NCI-H524 treated with DMSO at 0.1 percent for 48 hours (cell line): ENCODE data around the gene NPHS1.

Source experiments
- DNase-seq: peaks from one replicate; lab custom pipeline; 2025; lab: John Stamatoyannopoulos, UW

The NPHS1 gene

DNA sequence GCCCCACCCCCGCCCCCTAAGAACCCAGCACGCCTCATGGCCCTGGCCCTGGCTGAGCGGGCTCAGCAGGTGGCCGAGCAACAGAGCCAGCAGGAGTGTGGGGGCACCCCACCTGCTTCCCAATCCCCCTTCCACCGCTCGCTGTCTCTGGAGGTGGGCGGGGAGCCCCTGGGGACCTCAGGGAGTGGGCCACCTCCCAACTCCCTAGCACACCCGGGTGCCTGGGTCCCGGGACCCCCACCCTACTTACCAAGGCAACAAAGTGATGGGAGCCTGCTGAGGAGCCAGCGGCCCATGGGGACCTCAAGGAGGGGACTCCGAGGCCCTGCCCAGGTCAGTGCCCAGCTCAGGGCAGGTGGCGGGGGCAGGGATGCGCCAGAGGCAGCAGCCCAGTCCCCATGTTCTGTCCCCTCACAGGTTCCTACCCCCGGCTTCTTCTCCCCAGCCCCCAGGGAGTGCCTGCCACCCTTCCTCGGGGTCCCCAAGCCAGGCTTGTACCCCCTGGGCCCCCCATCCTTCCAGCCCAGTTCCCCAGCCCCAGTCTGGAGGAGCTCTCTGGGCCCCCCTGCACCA is 65.0 kb downstream of the NPHS1 start:
- no peak for DNase-seq

DNA sequence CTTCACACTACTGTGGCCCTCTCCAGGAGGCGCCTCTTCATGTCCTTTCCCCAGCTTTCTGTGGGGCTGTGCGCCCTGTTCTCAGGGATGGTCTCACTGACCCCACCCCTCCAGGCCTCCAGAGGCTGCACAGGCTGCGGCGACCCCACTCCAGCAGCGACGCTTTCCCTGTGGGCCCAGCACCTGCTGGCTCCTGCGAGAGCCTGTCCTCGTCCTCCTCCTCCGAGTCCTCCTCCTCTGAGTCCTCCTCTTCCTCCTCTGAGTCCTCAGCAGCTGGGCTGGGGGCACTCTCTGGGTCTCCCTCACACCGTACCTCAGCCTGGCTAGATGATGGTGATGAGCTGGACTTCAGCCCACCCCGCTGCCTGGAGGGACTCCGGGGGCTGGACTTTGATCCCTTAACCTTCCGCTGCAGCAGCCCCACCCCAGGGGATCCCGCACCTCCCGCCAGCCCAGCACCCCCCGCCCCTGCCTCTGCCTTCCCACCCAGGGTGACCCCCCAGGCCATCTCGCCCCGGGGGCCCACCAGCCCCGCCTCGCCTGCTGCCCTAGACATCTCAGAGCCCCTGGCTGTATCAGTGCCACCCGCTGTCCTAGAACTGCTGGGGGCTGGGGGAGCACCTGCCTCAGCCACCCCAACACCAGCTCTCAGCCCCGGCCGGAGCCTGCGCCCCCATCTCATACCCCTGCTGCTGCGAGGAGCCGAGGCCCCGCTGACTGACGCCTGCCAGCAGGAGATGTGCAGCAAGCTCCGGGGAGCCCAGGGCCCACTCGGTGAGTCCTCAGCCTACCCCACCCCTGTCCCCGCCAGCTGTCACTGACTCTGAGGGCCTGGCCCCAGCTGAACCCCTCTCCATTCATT is 65.8 kb downstream of the NPHS1 start:
- DNase-seq, result no peak

DNA sequence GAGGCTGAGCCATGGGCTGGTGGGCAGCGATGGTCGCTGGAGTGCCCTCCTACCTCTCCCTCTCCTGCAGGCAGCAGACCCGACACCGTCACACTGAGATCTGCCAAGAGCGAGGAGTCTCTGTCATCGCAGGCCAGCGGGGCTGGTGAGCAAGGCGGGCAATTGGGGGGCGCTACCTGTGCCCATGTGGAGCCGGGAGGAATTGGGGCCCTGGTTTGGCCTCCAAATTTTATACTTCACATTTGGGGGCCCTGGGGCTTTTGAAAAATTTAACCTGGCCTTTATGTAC is 67.0 kb downstream of the NPHS1 start:
- DNase-seq, result no peak

DNA sequence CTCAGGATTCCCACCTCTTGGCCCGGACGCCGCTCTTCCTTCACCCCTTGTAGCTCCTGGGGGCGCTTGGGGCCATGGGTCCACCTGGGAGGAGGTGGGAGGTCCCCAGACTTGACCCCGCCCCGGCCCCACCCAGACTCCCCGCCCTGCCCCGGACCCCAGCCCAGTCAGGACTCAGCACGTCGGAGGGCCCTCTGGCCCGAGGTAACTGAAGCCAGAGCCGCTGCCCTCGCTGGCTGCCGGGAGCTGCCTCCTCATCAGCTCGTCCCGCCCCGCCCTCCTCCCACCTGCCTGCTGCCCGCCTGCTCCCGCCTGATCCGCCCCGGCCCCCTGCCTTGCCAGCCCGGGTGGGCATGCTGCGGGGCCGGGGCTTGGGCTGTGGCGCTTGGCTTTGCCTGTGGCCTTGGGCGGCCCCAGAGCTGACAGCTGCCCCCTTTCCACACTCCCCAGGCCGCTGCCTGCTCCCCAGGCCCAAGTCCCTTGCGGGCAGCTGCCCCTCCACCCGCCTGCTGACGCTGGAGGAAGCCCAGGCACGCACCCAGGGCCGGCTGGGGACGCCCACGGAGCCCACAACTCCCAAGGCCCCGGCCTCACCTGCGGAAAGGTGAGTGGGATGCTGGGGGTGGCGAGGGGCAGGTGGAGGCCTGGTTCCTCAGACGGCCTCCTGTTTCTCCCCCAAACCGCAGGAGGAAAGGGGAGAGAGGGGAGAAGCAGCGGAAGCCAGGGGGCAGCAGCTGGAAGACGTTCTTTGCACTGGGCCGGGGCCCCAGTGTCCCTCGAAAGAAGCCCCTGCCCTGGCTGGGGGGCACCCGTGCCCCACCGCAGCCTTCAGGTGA is 67.6 kb downstream of the NPHS1 start:
- DNase-seq, result no peak

DNA sequence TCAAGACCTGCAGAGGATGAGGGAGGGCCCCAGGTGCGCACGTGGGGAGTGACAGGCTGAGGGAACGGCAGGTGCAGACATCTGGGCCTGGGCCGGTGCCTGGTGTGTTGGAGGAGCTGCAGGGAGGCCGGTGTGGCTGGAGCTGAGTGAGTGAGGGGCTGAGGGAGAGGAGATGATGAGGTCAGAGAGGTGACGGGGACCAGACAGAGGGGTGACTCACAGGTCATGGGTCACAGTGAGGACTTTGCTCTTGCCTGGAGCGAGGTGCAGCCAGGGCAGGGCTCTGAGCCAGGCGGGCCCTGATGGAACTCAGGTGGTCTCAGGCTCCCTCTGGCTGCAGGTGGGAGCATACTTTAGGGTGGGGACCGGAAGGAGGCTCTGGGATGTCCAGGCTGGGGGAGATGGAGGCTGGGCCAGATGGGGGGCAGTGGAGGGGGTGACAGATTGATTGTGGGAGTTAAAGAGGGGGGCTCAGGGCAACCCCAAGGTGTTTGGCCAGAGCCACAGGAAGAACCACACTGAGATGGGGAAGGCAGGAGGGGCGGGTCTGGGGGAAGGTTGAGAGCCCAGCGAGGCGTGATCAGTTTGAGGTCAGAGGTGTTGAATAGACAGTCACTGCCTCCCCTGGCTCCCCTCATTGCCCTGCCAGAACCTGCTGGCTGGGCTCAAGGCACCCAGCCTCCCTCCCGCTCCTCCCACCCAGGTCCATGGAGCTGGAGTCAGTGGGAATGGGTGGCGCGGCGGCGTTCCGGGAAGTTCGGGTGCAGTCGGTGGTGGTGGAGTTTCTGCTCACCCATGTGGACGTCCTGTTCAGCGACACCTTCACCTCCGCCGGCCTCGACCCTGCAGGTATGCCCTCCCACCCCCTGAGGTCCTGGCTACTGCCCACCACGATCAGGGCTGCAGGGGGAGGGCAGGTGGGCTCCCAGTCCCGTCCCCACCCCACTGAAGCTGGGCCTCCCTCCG is 68.6 kb downstream of the NPHS1 start:
- no peak for DNase-seq

DNA sequence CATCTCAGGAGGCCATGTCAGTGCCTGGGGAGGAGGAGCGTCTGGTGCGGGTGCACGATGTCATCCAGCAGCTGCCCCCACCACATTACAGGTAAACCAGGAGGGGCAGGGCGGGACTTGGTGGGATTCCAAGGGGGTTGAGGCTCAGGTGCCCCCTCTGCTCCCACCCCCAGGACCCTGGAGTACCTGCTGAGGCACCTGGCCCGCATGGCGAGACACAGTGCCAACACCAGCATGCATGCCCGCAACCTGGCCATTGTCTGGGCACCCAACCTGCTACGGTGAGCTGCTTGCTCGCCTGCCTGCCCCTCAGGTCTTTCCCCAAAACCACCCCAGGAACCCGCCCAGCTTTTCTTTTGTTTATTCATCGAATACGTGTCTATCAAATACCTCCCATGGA is 69.7 kb downstream of the NPHS1 start:
- no peak for DNase-seq

DNA sequence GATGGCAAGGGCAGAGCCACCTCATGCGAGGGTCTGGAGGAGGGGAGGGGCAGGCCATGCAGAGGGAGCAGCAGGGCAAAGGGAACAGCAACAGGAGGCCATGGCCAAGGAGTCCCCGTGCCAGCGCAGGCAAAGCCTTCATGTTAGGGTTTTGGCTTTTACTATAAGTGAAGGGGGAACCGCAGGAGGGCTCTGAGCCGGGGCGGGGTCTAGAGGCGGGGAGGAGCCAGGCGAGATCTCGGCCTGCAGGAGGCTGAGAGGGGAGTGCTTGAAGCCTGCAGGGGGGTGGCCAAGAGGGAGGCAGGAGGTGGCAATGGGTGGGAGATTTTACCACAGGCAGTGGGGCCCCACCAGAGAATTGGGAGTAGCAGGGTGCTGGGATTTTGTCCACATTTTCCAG is 70.7 kb downstream of the NPHS1 start:
- no peak for DNase-seq

DNA sequence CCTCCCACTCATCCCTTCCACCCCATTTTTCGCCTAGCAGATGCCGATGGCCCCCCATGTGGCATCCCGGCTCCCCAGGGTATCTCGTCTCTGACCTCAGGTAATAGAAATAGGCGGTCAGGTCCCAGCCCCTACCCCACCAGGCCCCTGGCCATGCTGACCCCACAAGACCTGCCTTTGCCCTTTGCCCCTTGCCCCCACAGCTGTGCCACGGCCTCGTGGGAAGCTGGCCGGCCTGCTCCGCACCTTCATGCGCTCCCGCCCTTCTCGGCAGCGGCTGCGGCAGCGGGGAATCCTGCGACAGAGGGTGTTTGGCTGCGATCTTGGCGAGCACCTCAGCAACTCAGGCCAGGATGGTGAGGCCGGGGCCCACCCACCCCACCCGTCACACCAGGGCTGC is 71.6 kb downstream of the NPHS1 start:
- no peak for DNase-seq

DNA sequence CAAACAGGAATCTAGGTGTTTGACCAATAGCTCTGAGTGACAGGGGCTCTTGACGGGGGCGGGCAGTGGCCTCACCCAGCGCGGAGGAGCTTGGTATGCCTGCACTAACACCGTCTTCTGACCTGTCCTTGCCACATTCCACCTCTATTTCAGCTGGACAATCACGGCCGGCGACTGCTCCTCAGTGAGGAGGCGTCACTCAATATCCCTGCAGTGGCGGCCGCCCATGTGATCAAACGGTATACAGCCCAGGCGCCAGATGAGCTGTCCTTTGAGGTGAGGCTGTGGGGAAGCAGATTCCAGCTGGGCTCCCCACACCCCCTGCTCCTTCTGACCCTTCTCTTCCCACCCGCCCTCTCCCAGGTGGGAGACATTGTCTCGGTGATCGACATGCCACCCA is 72.2 kb downstream of the NPHS1 start:
- no peak for DNase-seq

DNA sequence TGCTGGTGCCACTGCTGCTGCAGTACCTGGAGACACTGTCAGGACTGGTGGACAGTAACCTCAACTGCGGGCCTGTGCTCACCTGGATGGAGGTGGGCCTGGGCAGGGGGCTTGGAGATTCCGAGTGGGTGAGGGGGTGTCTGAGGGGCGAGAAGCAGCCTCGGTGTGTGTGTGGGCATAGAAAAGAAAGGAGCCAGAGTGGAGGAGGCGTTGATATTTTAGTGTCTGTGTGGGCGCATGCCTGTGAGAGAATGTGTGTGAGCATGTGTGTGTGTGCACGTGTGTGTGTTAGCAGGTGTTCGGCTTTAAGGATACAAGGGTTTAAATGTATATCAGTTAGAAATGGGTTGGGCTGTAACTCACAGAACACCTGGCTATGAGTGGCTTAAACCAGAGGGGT is 73.3 kb downstream of the NPHS1 start:
- DNase-seq, result no peak

DNA sequence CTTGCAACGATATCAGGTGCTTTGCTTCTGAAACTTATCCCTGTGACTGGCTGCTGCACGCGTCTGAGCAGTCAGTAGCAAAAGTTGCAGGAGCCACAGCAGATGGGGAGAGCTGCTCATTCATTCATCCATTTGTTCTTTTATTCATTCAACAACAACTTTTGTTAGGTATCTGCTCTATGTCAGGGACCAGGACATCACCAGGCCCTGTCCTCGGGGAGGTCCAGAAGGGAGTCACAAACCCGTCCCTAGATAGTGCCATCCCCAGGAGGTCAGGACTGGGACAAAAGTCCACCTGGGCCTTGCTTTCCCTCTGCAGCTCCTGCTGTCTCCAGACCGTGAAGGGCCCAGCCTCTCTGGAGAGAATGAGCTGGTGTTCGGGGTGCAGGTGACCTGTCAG is 74.3 kb downstream of the NPHS1 start:
- no peak for DNase-seq

DNA sequence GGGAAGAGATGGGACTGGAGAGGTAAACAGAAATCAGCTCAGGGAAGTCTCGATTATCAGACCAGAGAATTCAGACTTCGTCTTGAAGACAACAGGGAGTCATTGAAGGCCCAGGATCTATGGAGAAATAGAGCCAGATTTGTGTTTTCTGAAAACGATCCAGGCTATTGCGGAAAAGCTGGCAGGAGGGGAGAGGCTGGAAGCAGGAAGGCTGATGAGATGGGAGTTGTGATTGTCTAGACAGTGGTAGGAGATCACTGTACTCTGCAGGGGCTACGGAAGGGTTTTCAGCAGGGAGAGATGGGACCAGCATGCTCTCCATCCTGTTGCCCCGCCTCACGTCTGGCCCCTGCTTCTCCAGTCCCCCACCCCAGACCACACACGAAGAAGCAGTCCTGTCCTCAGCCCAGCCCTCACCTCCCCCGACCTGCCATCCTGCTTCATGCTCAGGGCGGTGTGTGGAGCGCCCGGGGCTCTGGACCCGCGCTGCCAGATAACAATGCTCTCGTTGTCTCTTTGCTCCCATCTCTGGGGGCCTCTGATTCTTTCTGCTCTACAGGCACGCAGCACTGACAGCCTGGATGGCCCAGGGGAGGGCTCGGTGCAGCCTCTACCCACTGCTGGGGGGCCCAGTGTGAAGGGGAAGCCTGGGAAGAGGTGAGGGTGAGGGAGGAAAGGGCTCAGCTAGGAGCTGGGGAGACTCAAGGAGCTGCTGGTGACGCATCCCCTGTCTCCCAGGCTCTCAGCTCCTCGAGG is 75.0 kb downstream of the NPHS1 start:
- DNase-seq, result no peak

DNA sequence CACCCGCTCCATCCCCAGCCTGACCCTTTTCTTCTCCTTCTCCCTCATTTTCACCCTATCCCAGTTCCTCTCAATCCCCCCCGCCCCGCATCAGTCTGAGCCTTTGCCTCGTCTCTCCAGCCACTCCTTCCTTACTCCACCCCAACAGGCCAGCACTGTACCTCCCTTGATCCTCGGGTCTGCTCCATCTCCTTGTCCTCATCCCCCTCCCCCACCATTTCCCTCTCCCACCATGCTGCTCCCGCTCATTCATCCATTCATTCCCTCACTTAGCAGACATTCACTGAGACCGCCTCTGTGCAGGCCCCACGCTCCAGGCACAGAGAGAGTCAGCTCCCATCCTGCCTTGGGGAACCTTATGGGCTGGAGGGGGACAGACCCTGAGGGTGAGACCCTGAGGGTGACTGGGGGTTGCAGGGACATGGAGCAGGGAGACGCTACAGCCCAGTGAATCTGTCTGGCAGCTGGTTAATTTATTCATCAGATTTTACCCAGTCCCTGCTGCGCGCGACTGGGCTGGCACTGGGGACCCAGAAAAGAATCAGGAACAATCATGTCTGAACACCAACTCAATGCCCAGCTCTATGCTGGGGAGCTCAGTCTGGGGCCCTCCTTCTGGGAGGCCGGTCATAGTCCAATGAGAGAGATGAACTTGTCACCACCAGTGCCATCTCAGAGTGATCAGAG is 76.1 kb downstream of the NPHS1 start:
- no peak for DNase-seq
